ENCODE results near the gene SH3RF3. TPM values are rescaled to one million over a fixed set of nuclear protein-coding genes. Genes with fewer than 3 reads are reported as not detected.

The SH3RF3 gene
- total RNA-seq, 1 experiment from 2014 or later: 0.34 TPM

DNA sequence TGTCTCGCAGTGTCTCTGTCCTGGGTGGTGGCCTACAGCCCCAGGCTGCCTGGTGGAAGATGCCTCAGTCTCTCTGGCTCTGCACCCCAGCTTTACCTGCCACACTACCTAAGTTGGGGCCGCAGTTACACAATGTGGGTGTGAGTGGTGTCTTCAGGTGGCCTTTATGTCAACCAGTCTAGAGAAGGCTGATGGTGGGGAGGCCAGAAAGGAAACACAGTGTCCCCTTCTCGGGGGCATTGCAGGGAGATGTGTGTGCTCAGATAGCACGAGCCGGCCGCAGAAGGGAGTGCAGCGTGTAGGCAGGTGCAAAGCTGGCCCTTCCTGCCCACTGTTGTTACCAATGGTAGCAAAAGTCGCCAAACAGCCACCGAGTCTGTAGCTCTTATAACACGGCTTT lies 216.1 kb downstream of the SH3RF3 start:
- Histone ChIP-seq H3K9ac (ENCODE audit: low read length) (no peak overlapping the region), H3K27ac (ENCODE audit: low read length) (no peak overlapping the region), H3K36me3 (ENCODE audit: insufficient read depth, low read length) (no peaks in the 10 kb centered on the region), H4K20me1 (ENCODE audit: insufficient read depth, low read depth, low read length) (0 out of 2 replicates have a peak, but pooled peaks cover 3% of the 10 kb centered on the region), H3K9me3 (ENCODE audit: low read length) (no peaks in the 10 kb centered on the region), H3K4me3 (ENCODE audit: low read length) (no peak overlapping the region), H3K9me2 (replicated peaks; ENCODE audit: insufficient read depth, low read length) (no peaks in the 10 kb centered on the region), H3K4me1 (ENCODE audit: low read length) (no peaks in the 10 kb centered on the region), H3K4me2 (ENCODE audit: low read depth, low read length, poor library complexity, severe bottlenecking) (no peak overlapping the region), H2AFZ (ENCODE audit: low read length) (no peak overlapping the region), H3K79me2 (ENCODE audit: low read length) (no peaks in the 10 kb centered on the region), H3K27me3 (ENCODE audit: low read length) (no peaks in the 10 kb centered on the region)
- no peak for DNase-seq

DNA sequence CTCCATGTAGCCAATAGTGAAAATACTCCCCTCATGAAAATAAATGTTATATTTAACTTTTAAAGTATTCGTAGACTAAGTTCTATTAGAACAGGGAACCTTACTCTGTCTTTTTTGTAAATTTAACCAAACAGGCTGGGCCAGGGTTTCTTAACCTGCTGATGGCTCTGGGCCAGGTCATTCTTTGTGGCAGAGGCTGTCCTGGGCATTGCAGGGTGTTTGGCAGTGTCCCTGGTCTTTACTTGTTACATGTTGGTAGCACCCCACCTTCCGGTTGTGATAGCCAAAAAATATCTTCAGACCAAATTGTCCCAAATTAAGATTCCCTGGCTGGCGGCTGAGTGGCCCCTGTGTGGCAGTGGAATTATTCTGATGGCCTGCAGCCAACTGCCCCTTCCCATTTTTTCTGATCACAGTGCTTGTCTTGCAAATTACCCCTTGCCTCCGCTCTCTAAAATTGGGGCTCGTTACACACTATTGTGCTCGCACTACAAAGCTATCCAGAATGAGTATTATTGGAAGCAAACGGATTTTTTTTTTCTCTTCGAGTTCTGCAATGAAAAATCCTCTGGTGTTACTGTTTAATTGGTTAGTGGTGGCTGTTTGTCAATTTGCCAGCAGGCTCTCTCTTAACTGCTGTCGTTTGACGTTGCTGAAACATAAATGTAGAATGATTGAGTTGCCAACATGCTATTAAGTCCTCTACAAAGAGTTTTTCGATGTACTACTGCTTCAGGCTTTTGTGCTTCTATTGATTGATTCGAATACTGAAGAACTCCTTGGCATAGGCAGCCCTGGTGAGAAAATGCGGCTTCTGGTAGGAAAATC lies 216.9 kb downstream of the SH3RF3 start:
- 0 out of 2 replicates have a peak, but pooled peaks cover 3% of the 10 kb centered on the region for H4K20me1 ChIP-seq (ENCODE audit: insufficient read depth, low read depth, low read length)
- H3K9ac ChIP-seq (ENCODE audit: low read length): no peak overlapping the region
- DNase-seq: no peak
- H3K27ac ChIP-seq (ENCODE audit: low read length): no peak overlapping the region
- no peaks in the 10 kb centered on the region for H3K36me3 ChIP-seq (ENCODE audit: insufficient read depth, low read length)
- H3K4me3 ChIP-seq (ENCODE audit: low read length): no peak overlapping the region
- H2AFZ ChIP-seq (ENCODE audit: low read length): no peak overlapping the region
- no peaks in the 10 kb centered on the region for H3K27me3 ChIP-seq (ENCODE audit: low read length)
- no peaks in the 10 kb centered on the region for H3K9me2 ChIP-seq (replicated peaks; ENCODE audit: insufficient read depth, low read length)
- H3K4me1 ChIP-seq (ENCODE audit: low read length): no peaks in the 10 kb centered on the region
- no peak overlapping the region for H3K4me2 ChIP-seq (ENCODE audit: low read depth, low read length, poor library complexity, severe bottlenecking)
- H3K9me3 ChIP-seq (ENCODE audit: low read length): no peaks in the 10 kb centered on the region
- no peaks in the 10 kb centered on the region for H3K79me2 ChIP-seq (ENCODE audit: low read length)

DNA sequence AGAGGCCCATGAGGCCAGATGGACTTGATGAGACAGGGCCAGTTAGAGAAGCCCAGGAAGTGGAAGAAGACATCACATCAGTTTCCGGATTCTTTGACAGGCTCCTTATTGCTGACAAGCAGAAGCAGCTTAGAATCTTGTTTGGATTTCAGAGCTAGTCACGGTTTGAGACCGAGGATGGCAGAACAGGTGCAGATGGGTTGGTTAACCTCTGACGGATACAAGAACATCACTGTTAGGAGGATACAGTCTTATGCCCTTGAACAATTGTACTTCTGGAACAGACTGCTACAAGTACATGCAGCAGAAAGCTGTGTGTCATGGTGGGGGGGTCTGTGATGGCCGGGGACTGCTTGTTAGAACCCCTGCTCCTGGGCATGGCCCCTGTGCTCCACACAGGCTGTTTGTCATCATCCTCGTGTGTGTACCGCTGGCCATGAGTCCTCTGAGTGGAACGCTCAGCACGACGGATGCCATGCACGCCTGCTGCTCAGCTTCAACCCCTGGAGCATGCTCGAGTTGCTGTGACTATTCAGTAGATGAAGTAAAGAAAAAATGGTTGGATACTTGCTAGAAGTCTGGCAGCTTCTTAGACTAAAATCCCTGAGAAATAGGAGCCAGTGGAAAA lies 217.7 kb downstream of the SH3RF3 start:
- Histone ChIP-seq H3K4me2 (ENCODE audit: low read depth, low read length, poor library complexity, severe bottlenecking) (no peak overlapping the region), H3K79me2 (ENCODE audit: low read length) (no peaks in the 10 kb centered on the region), H3K27ac (ENCODE audit: low read length) (no peak overlapping the region), H3K4me3 (ENCODE audit: low read length) (no peak overlapping the region), H4K20me1 (ENCODE audit: insufficient read depth, low read depth, low read length) (0 out of 2 replicates have a peak, but pooled peaks cover 3% of the 10 kb centered on the region), H3K9ac (ENCODE audit: low read length) (no peak overlapping the region), H3K36me3 (ENCODE audit: insufficient read depth, low read length) (no peaks in the 10 kb centered on the region), H2AFZ (ENCODE audit: low read length) (no peak overlapping the region), H3K4me1 (ENCODE audit: low read length) (no peaks in the 10 kb centered on the region), H3K9me3 (ENCODE audit: low read length) (no peaks in the 10 kb centered on the region), H3K9me2 (replicated peaks; ENCODE audit: insufficient read depth, low read length) (no peaks in the 10 kb centered on the region), H3K27me3 (ENCODE audit: low read length) (no peaks in the 10 kb centered on the region)
- DNase-seq: no peak

DNA sequence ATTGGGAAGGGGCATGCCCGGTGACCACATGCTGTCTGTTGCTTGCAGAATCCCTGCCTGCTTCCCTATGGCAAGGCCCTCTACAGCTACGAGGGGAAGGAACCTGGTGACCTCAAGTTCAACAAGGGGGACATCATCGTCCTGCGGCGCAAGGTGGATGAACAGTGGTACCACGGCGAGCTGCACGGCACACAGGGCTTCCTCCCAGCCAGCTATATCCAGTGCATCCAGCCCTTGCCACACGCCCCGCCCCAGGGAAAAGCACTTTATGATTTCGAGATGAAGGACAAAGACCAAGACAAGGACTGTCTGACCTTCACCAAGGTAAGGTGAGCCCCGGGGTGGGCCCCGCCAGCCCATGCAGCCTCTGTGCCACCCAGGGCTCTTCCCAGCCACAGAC lies 218.6 kb downstream of the SH3RF3 start:
- no peaks in the 10 kb centered on the region for H3K27me3 ChIP-seq (ENCODE audit: low read length)
- no peaks in the 10 kb centered on the region for H3K36me3 ChIP-seq (ENCODE audit: insufficient read depth, low read length)
- H3K4me3 ChIP-seq (ENCODE audit: low read length): no peak overlapping the region
- H3K9ac ChIP-seq (ENCODE audit: low read length): no peak overlapping the region
- no peak overlapping the region for H2AFZ ChIP-seq (ENCODE audit: low read length)
- no peaks in the 10 kb centered on the region for H3K79me2 ChIP-seq (ENCODE audit: low read length)
- H3K4me2 ChIP-seq (ENCODE audit: low read depth, low read length, poor library complexity, severe bottlenecking): no peak overlapping the region
- 0 out of 2 replicates have a peak, but pooled peaks cover 3% of the 10 kb centered on the region for H4K20me1 ChIP-seq (ENCODE audit: insufficient read depth, low read depth, low read length)
- H3K9me3 ChIP-seq (ENCODE audit: low read length): no peaks in the 10 kb centered on the region
- DNase-seq: no peak
- no peak overlapping the region for H3K27ac ChIP-seq (ENCODE audit: low read length)
- H3K9me2 ChIP-seq (replicated peaks; ENCODE audit: insufficient read depth, low read length): no peaks in the 10 kb centered on the region
- H3K4me1 ChIP-seq (ENCODE audit: low read length): no peaks in the 10 kb centered on the region

DNA sequence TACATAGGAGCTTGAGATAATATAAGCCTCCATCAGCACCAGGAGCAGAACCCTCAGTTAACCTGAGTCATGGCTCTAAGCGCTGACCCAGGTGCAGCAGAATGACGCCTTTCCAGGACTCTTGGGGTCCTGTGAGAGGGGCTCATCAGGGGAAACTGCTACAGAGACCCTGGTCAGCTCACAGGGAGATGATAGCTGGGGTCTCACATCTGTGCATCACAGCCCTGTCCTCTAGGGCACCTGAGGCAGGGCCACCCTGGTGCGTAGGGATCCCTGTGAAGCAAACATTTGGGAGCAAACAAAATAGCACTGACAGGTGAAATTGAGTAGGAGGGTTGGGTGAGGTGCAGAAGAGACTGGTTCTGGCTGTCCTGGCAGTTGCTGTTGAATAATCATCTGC lies 219.2 kb downstream of the SH3RF3 start:
- H3K4me2 ChIP-seq (ENCODE audit: low read depth, low read length, poor library complexity, severe bottlenecking): no peak overlapping the region
- DNase-seq: no peak
- H3K4me3 ChIP-seq (ENCODE audit: low read length): no peak overlapping the region
- 0 out of 2 replicates have a peak, but pooled peaks cover 3% of the 10 kb centered on the region for H4K20me1 ChIP-seq (ENCODE audit: insufficient read depth, low read depth, low read length)
- H3K9me2 ChIP-seq (replicated peaks; ENCODE audit: insufficient read depth, low read length): no peaks in the 10 kb centered on the region
- no peaks in the 10 kb centered on the region for H3K27me3 ChIP-seq (ENCODE audit: low read length)
- H3K27ac ChIP-seq (ENCODE audit: low read length): no peak overlapping the region
- H3K4me1 ChIP-seq (ENCODE audit: low read length): no peaks in the 10 kb centered on the region
- H3K36me3 ChIP-seq (ENCODE audit: insufficient read depth, low read length): no peaks in the 10 kb centered on the region
- no peak overlapping the region for H3K9ac ChIP-seq (ENCODE audit: low read length)
- no peaks in the 10 kb centered on the region for H3K9me3 ChIP-seq (ENCODE audit: low read length)
- H2AFZ ChIP-seq (ENCODE audit: low read length): no peak overlapping the region
- no peaks in the 10 kb centered on the region for H3K79me2 ChIP-seq (ENCODE audit: low read length)

DNA sequence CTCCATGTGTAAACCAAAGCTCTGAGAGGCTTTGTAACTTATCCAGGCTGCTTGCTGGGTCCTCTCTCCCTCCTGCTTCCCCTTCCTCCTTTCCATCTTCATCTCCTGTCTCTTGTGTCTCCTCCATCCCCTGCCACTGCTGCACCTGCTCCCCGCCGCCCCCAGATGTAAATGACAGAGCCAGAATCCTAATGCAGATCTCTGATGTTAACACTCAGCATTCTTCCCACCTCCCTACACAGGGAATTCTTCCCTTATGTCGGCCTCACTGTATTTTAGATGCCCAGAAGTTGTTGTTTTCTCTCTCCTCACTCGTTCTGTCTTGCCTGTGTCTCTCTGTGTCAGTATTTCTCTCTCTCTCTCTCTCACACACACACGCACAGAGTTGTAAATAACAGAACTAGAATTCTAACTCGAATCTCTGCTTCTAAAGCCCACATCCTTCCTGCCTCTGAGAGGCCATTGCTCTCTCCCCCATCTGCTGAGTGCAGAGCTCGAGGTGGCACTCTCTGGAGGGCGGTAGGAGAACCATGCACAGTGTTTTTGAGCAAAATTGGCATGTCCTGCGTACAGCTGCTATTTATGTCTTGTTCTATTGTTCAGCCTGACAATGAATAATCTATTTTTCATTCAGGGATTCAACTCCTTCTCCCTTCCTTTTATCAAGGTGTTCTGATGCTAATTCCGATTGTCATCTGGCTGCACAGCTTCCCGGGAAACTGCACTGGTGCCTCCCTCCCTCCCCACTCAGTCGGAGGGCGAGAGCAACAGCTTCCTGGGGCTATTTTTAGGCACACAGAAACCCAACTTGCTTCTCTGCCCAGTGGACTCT lies 219.9 kb downstream of the SH3RF3 start:
- H4K20me1 ChIP-seq (ENCODE audit: insufficient read depth, low read depth, low read length): 0 out of 2 replicates have a peak, but pooled peaks cover 3% of the 10 kb centered on the region
- no peak for DNase-seq
- H3K9me3 ChIP-seq (ENCODE audit: low read length): no peaks in the 10 kb centered on the region
- H3K36me3 ChIP-seq (ENCODE audit: insufficient read depth, low read length): no peaks in the 10 kb centered on the region
- H3K27me3 ChIP-seq (ENCODE audit: low read length): no peaks in the 10 kb centered on the region
- no peak overlapping the region for H3K4me2 ChIP-seq (ENCODE audit: low read depth, low read length, poor library complexity, severe bottlenecking)
- H3K9me2 ChIP-seq (replicated peaks; ENCODE audit: insufficient read depth, low read length): no peaks in the 10 kb centered on the region
- no peak overlapping the region for H3K9ac ChIP-seq (ENCODE audit: low read length)
- H3K4me1 ChIP-seq (ENCODE audit: low read length): no peaks in the 10 kb centered on the region
- no peak overlapping the region for H2AFZ ChIP-seq (ENCODE audit: low read length)
- no peaks in the 10 kb centered on the region for H3K79me2 ChIP-seq (ENCODE audit: low read length)
- H3K4me3 ChIP-seq (ENCODE audit: low read length): no peak overlapping the region
- H3K27ac ChIP-seq (ENCODE audit: low read length): no peak overlapping the region

DNA sequence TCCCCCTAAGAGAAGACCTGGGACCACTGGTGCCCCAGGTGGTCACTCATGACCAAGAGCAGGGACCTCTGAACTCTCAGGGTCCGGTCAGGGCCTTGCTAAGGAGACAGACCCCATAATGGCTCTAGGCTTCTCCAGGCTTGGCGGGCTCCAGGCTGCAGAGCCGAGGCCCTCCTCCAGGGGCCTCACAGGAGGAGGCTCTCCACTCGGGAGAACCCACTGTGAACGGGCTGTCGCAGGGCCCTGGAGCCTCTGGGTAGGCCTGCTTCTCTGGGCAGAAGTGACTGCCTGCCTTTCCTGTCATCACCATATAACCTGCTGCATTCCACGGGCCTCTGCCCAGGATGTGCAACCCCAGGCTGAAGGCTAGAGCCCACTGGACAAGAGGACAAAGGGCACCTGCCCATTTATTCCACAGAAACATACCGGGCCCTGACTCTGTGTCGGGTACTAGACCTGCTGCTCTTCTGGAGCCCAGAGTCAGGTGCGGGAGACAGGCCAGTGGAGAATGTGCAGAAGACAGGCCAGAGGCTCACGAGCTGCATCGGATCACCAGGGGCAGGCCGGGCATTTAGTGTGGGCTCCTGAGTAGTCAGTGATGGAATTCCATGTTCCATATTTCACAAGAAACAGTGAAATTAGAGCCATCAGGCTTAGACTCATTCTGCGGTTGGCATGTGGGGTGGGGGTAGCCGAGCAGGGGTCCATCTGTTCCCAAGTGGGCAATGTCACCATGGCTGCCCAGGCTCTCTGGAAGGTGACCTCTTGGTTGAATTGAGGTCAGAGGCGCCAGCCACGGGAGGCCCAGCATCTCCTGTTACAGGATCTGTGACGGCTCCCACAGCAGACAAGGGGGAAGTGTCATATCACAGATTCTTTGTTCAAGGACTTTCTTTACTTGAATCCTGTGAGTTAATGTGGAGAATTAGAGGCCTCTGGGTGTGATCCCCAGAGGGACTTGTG lies 220.8 kb downstream of the SH3RF3 start:
- Histone ChIP-seq H3K79me2 (ENCODE audit: low read length) (no peaks in the 10 kb centered on the region), H3K9me2 (replicated peaks; ENCODE audit: insufficient read depth, low read length) (no peaks in the 10 kb centered on the region), H4K20me1 (ENCODE audit: insufficient read depth, low read depth, low read length) (0 out of 2 replicates have a peak, but pooled peaks cover 3% of the 10 kb centered on the region), H3K4me2 (ENCODE audit: low read depth, low read length, poor library complexity, severe bottlenecking) (no peak overlapping the region), H3K9me3 (ENCODE audit: low read length) (no peaks in the 10 kb centered on the region), H3K9ac (ENCODE audit: low read length) (no peak overlapping the region), H3K27me3 (ENCODE audit: low read length) (no peaks in the 10 kb centered on the region), H3K36me3 (ENCODE audit: insufficient read depth, low read length) (no peaks in the 10 kb centered on the region), H3K4me1 (ENCODE audit: low read length) (no peaks in the 10 kb centered on the region), H3K4me3 (ENCODE audit: low read length) (no peak overlapping the region), H2AFZ (ENCODE audit: low read length) (no peak overlapping the region), H3K27ac (ENCODE audit: low read length) (no peak overlapping the region)
- DNase-seq: no peak
